OCI-LY1 (cell line): ENCODE measurements around the gene ID1.

ENCODE experiments used
- H2AFZ ChIP-seq: fragments of 200-600 bp; sonication (generic), shearing (Covaris generic); 2 replicates; pipeline ENCODE4 v1.6.0; 2014; ENCODE audit warnings: antibody characterized with exemption, mild to moderate bottlenecking, low read length
- H3F3A ChIP-seq: fragments of 200-600 bp; sonication (generic), shearing (Covaris generic); 2 replicates; pipeline ENCODE4 v1.6.0; 2014; ENCODE audit warnings: mild to moderate bottlenecking, antibody characterized with exemption, low read length, moderate library complexity; ENCODE audit not compliant: insufficient read depth
- H3K27ac ChIP-seq: fragments of 200-600 bp; sonication (generic); 2 replicates; pipeline ENCODE4 v1.5.1; 2014; ENCODE audit warnings: low read length, mixed run types, mild to moderate bottlenecking, low read depth; ENCODE audit not compliant: poor library complexity, severe bottlenecking
- H3K27me3 ChIP-seq: fragments of 200-600 bp; sonication (generic); 2 replicates; pipeline ENCODE4 v1.6.0; 2014; ENCODE audit warnings: antibody characterized with exemption, mild to moderate bottlenecking, low read length, moderate library complexity; ENCODE audit not compliant: insufficient read depth
- H3K36me3 ChIP-seq: fragments of 200-600 bp; sonication (generic); 2 replicates; pipeline ENCODE4 v1.6.1; 2014; ENCODE audit warnings: mild to moderate bottlenecking, antibody characterized with exemption, low read length, moderate library complexity, mixed read lengths; ENCODE audit not compliant: insufficient read depth
- H3K4me1 ChIP-seq: fragments of 200-600 bp; sonication (generic); 2 replicates; pipeline ENCODE4 v1.5.1; 2014; ENCODE audit warnings: mild to moderate bottlenecking, low read length, moderate library complexity; ENCODE audit not compliant: insufficient read depth, severe bottlenecking
- H3K4me2 ChIP-seq: fragments of 200-600 bp; sonication (generic), shearing (Covaris generic); 2 replicates; pipeline ENCODE4 v1.6.1; 2014; ENCODE audit warnings: low read length
- H3K4me3 ChIP-seq: fragments of 200-600 bp; sonication (generic); 2 replicates; pipeline ENCODE4 v1.5.1; 2014; ENCODE audit warnings: low read length, low read depth, mild to moderate bottlenecking, mixed read lengths; ENCODE audit not compliant: poor library complexity, severe bottlenecking
- H3K79me2 ChIP-seq: fragments of 200-600 bp; shearing (Covaris generic); 2 replicates; pipeline ENCODE4 v1.6.1; 2016; ENCODE audit warnings: mixed run types, low read length, mixed read lengths; ENCODE audit not compliant: insufficient read depth
- H3K9ac ChIP-seq: fragments of 200-600 bp; sonication (generic), shearing (Covaris generic); 2 replicates; pipeline ENCODE4 v1.6.1; 2014; ENCODE audit warnings: mild to moderate bottlenecking, low read length, mixed read lengths
- H3K9me2 ChIP-seq: fragments of 200-600 bp; sonication (generic), shearing (Covaris generic); 2 replicates; pipeline ENCODE4 v1.6.1; 2014; ENCODE audit warnings: low read depth, mild to moderate bottlenecking, low read length, mixed read lengths
- H3K9me3 ChIP-seq: fragments of 200-600 bp; shearing (Covaris generic); 2 replicates; pipeline ENCODE4 v1.6.1; 2014; ENCODE audit warnings: low read length, mixed read lengths
- H4K20me1 ChIP-seq: fragments of 200-600 bp; sonication (generic), shearing (Covaris generic); 2 replicates; pipeline ENCODE4 v1.6.0; 2016; ENCODE audit warnings: mild to moderate bottlenecking, low read length; ENCODE audit not compliant: insufficient read depth
- CTCF ChIP-seq: fragments of 200-600 bp; sonication (generic), shearing (Covaris generic); IDR thresholded peaks from 2 replicates; pipeline ENCODE4 v1.5.1; 2017; ENCODE audit warnings: mild to moderate bottlenecking, antibody characterized with exemption, low read length, moderate library complexity, mixed read lengths
- EZH2 ChIP-seq: fragments of 200-600 bp; sonication (generic), shearing (Covaris generic); IDR thresholded peaks from 2 replicates; pipeline ENCODE4 v1.8.0; 2017; ENCODE audit warnings: borderline replicate concordance, mixed run types, mild to moderate bottlenecking, antibody characterized with exemption, low read length, moderate library complexity, mixed read lengths

Gene ID1

GRCh38 chr20:31569163-31570020 lies 35.7 kb upstream of the ID1 start:
- Histone ChIP-seq H3K4me2 (no peak overlapping the region), H3K9me2 (no peaks in the 10 kb centered on the region), H3K9me3 (no peaks in the 10 kb centered on the region), H3K36me3 (peaks cover 31% of the 10 kb centered on the region), H4K20me1 (no peaks in the 10 kb centered on the region), H2AFZ (no peak overlapping the region), H3K27me3 (no peaks in the 10 kb centered on the region), H3K9ac (no peak overlapping the region), H3K4me1 (peaks cover 47% of the 10 kb centered on the region), H3K79me2 (no peaks in the 10 kb centered on the region), H3F3A (peaks cover 9% of the 10 kb centered on the region; the same call in 1 of the 2 replicates), H3K27ac (no peak overlapping the region), H3K4me3 (no peak overlapping the region)
- TF ChIP-seq CTCF (peak; percentile 85), EZH2 (no peak)

- H3K36me3 ChIP-seq = peaks cover 29% of the 10 kb centered on the region; the same call in 1 of the 2 replicates
These were observed 35.0 kb upstream of the ID1 start for GRCh38 chr20:31570021-31570463.

More at GRCh38 chr20:31570021-31570463, 35.0 kb upstream of the ID1 start:
- H3K79me2 ChIP-seq = no peaks in the 10 kb centered on the region
- H3K4me1 ChIP-seq = peaks cover 47% of the 10 kb centered on the region
- no peak overlapping the region for H2AFZ ChIP-seq
- H3K4me3 ChIP-seq = no peak overlapping the region
- no peaks in the 10 kb centered on the region for H3K9me3 ChIP-seq
- H3K27me3 ChIP-seq = no peaks in the 10 kb centered on the region
- H3K4me2 ChIP-seq = no peak overlapping the region
- no peaks in the 10 kb centered on the region for H3K9me2 ChIP-seq
- no peaks in the 10 kb centered on the region for H4K20me1 ChIP-seq
- H3K27ac ChIP-seq = no peak overlapping the region
- no peak overlapping the region for H3K9ac ChIP-seq
- TF ChIP-seq CTCF = no peak
- no peak for TF ChIP-seq EZH2
- peaks cover 9% of the 10 kb centered on the region; the same call in 1 of the 2 replicates for H3F3A ChIP-seq
